Esophagus squamous epithelium (tissue), 5 donors: ENCODE results near the gene CAMTA1. TPM values are rescaled to one million over a fixed set of nuclear protein-coding genes. Genes with fewer than 3 reads are reported as not detected.
A peak's percentile ranks its signal among the peaks of the same experiment; 100 is the strongest.

Source experiments
- DNase-seq: peaks from one replicate; lab custom pipeline; 2025; lab: John Stamatoyannopoulos, UW
- H3K27ac ChIP-seq, 4 donors: fragments of 200-600 bp; sonication (generic); one replicate each; pipeline ENCODE4 v1.5.1; 2016 to 2019; ENCODE audit warnings: mild to moderate bottlenecking in 1 of 4
- H3K27me3 ChIP-seq, 4 donors: fragments of 200-600 bp; sonication (generic); 1 replicate in 3 of 4; 2 replicates in 1 of 4; pipeline versions ENCODE4 v1.5.1 to v1.6.0; 2017 to 2021; ENCODE audit warnings: antibody characterized with exemption in 1 of 4
- H3K36me3 ChIP-seq, 3 donors: fragments of 200-600 bp; sonication (generic); one replicate each; pipeline ENCODE4 v1.5.1; 2016 to 2019
- H3K4me1 ChIP-seq, 3 donors: fragments of 200-600 bp; sonication (generic); one replicate each; pipeline ENCODE4 v1.5.1; 2017 to 2019
- H3K4me3 ChIP-seq, 4 donors: fragments of 200-600 bp; sonication (generic); 1 replicate in 3 of 4; 2 replicates in 1 of 4; pipeline ENCODE4 v1.5.1; 2016 to 2019; ENCODE audit warnings: mild to moderate bottlenecking in 2 of 4, moderate library complexity in 1 of 4
- H3K9me3 ChIP-seq, 3 donors: fragments of 200-600 bp; sonication (generic); one replicate each; pipeline ENCODE4 v1.5.1; 2016 to 2019
- CTCF ChIP-seq, 6 experiments: fragments of 450-650 bp in 4 of 6; fragments of 200-600 bp in 2 of 6; sonication (generic) in 2 of 6; IDR thresholded peaks; one replicate each; pipeline ENCODE4 v1.5.1; 2016 to 2019; ENCODE audit warnings: antibody characterized with exemption in 6 of 6, mild to moderate bottlenecking in 4 of 6, moderate library complexity in 4 of 6
- POLR2A ChIP-seq, 4 donors: fragments of 450-650 bp; IDR thresholded peaks; one replicate each; pipeline ENCODE4 v1.6.1; 2017; ENCODE audit warnings: antibody characterized with exemption in 4 of 4, mild to moderate bottlenecking in 4 of 4, moderate library complexity in 3 of 4
- WGBS, 2 donors: methylation state at CpG; one replicate each; pipeline ENCODE4 v1.1.5; 2018; 5-methylcytosine and 5-hydroxymethylcytosine counted together
- intact Hi-C: fragments of 100-400 bp; cut with DNase I; formaldehyde crosslinking; loops from one replicate; pipeline ENCODE4 v1.15.0; 2022
- total RNA-seq, 4 donors: library from RNA; depleted of rRNA; stranded (reverse); fragments of >200 nt; gene quantifications; one replicate each; pipeline ENCODE4 v1.1.0, GENCODE V29; 2016
- donor health status: DM: yes; HTN: yes; CAD: no.

CAMTA1 gene
- total RNA-seq, 4 donors from 2014 or later, result 31.3 to 77.4 (median 45.9) TPM

GRCh38 chr1:6886523-6886922, 101.3 kb downstream of the CAMTA1 start:
- Histone ChIP-seq H3K4me1 (peaks cover 0 to 13% (median 0%) of the 10 kb centered on the region in 3 donors), H3K27ac (no peak overlapping the region), H3K36me3 (no peaks in the 10 kb centered on the region), H3K27me3 (no peaks in the 10 kb centered on the region), H3K9me3 (no peaks in the 10 kb centered on the region), H3K4me3 (no peak overlapping the region)
- intact Hi-C loops, result loop anchor here (10.0 kb wide), 1 partner anchor 162 kb away; no protein-coding TSS in a partner anchor
- no peak for DNase-seq
- WGBS, 2 donors, result 91 to 96% methylated on average over 2 of the region's 2 CpGs
- no peak for TF ChIP-seq CTCF (IDR thresholded peaks at IDR 0.05)
- TF ChIP-seq POLR2A (IDR thresholded peaks at IDR 0.05), result no peak

- no peak overlapping the region for H3K4me3 ChIP-seq
- no peaks in the 10 kb centered on the region for H3K9me3 ChIP-seq
- peaks cover 0 to 6% (median 0%) of the 10 kb centered on the region in 3 donors for H3K4me1 ChIP-seq
- DNase-seq, result no peak
- H3K27me3 ChIP-seq, result no peaks in the 10 kb centered on the region
- TF ChIP-seq POLR2A (IDR thresholded peaks at IDR 0.05) (no peak), CTCF (IDR thresholded peaks at IDR 0.05) (no peak)
- intact Hi-C loops, result loop anchor here (10.0 kb wide), 1 partner anchor 163 kb away; no protein-coding TSS in a partner anchor
- no peaks in the 10 kb centered on the region for H3K36me3 ChIP-seq
- H3K27ac ChIP-seq, result no peak overlapping the region
- WGBS, 2 donors, result 79 to 88% methylated on average over 3 of the region's 3 CpGs
Measured at GRCh38 chr1:6888268-6888667, 103.0 kb downstream of the CAMTA1 start.

GRCh38 chr1:6888870-6889269, 103.6 kb downstream of the CAMTA1 start:
- intact Hi-C loops, result loop anchor here (10.0 kb wide), 1 partner anchor 164 kb away; no protein-coding TSS in a partner anchor
- H3K27ac ChIP-seq, result no peak overlapping the region
- H3K4me3 ChIP-seq, result no peak overlapping the region
- peaks cover 0 to 6% (median 0%) of the 10 kb centered on the region in 3 donors for H3K4me1 ChIP-seq
- no peaks in the 10 kb centered on the region for H3K27me3 ChIP-seq
- no peaks in the 10 kb centered on the region for H3K9me3 ChIP-seq
- no peaks in the 10 kb centered on the region for H3K36me3 ChIP-seq
- DNase-seq, result no peak
- TF ChIP-seq POLR2A (IDR thresholded peaks at IDR 0.05) (no peak), CTCF (IDR thresholded peaks at IDR 0.05) (no peak)
- 68 to 73% methylated on average over 2 of the region's 2 CpGs for WGBS, 2 donors

- 14 to 31% methylated on average over 3 of the region's 3 CpGs for WGBS, 2 donors
- no peaks in the 10 kb centered on the region for H3K9me3 ChIP-seq
- DNase-seq, result no peak
- no peaks in the 10 kb centered on the region for H3K36me3 ChIP-seq
- H3K4me1 ChIP-seq, result peaks cover 0 to 6% (median 0%) of the 10 kb centered on the region in 3 donors
- intact Hi-C loops, result loop anchor here (10.0 kb wide), 1 partner anchor 165 kb away; no protein-coding TSS in a partner anchor
- no peaks in the 10 kb centered on the region for H3K27me3 ChIP-seq
- TF ChIP-seq CTCF (IDR thresholded peaks at IDR 0.05) (peak; percentile 42 to 84 (median 74)), POLR2A (IDR thresholded peaks at IDR 0.05) (no peak)
- H3K27ac ChIP-seq, result no peak overlapping the region
- no peak overlapping the region for H3K4me3 ChIP-seq
Measured at GRCh38 chr1:6889875-6890480, 104.7 kb downstream of the CAMTA1 start.

GRCh38 chr1:6890686-6891085, 105.4 kb downstream of the CAMTA1 start:
- intact Hi-C loops, result no loop called here
- peaks cover 0 to 6% (median 0%) of the 10 kb centered on the region in 3 donors for H3K4me1 ChIP-seq
- no peaks in the 10 kb centered on the region for H3K9me3 ChIP-seq
- 43% methylated on average over 1 of the region's 1 CpG; no CpG with 5 or more reads in 1 of the 2 donors for WGBS, 2 donors
- no peak for DNase-seq
- no peaks in the 10 kb centered on the region for H3K36me3 ChIP-seq
- H3K27me3 ChIP-seq, result no peaks in the 10 kb centered on the region
- no peak overlapping the region for H3K27ac ChIP-seq
- no peak overlapping the region for H3K4me3 ChIP-seq
- TF ChIP-seq POLR2A (IDR thresholded peaks at IDR 0.05) (no peak), CTCF (IDR thresholded peaks at IDR 0.05) (no peak)
